DMS153 treated with DMSO at 0.1 percent for 48 hours (cell line): ENCODE measurements around the gene METTL3.

Experiments used
- DNase-seq: peaks from one replicate; lab custom pipeline; 2025; ENCODE audit not compliant: unreplicated experiment; lab: John Stamatoyannopoulos, UW

The METTL3 gene

DNA sequence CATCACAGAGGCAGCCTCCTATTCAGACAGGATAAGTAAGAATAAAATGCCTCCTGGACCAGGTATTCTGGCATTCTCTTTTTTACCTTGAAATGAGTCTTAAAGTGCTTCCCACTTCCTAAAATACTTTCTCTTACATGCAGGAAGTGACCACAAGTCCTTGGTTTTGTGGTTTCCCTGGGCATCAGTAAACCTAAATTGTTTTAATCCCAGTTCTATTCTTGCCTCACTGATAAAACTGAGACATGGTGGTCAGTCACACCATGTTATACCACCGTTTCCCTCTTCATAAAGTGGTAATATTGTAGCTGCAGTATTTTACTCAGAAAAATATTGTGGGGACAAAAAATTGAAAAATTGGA lies 16.2 kb upstream of the METTL3 start:
- no peak for DNase-seq

GRCh38 chr14:21526672-21527317 lies 15.7 kb upstream of the METTL3 start:
- DNase-seq, result peak; percentile 41

- DNase-seq, result peak; percentile 47
Measured at GRCh38 chr14:21525962-21526671, 15.0 kb upstream of the METTL3 start, which contains the start of gene SALL2. SALL2 (minus strand) TSS chr14:21526346; CDS start chr14:21526127, 219 bp downstream.

DNA sequence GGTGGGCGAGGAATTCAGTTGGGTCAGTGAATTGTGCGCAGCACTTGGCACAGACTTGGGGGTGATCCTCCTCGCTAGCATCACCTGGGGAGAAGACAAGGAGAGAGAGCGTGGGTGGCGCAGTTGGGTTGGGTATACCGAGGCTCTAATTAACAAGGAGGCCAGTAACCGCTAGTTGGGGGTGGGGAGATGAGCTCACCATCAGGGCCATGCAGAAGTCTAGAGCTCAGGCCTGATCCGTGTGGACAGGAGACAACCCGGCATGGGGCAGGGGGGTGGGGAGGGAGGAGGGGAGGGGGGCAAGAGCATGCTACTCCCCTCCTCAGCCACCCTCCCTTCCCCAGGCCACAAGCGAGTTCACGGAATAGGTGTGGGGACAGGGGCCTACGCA lies 14.4 kb upstream of the METTL3 start:
- DNase-seq, result no peak

- no peak for DNase-seq
Measured at GRCh38 chr14:21524575-21525490, 13.7 kb upstream of the METTL3 start.

- no peak for DNase-seq
Measured at GRCh38 chr14:21523203-21523602, 12.1 kb upstream of the METTL3 start.

- DNase-seq, result no peak
Measured at GRCh38 chr14:21521501-21521900, 10.4 kb upstream of the METTL3 start.

DNA sequence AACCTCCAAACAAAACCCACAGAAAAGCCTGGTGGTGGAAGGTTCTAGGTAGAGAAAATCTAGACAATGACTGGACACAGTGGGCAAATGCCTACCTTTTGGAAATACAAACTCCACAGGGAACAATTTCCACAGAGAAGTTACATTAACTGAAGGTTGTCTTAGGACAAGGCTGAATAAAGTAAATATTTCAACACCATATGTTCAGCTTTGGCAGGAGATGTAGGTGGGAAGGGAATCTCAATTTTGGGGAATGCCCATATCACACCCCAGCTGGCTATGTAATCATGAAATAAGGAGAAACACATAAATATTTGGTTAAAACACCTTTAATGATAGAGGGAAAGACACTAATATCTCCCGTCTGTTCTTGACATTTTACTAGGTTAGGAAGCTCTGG lies 9.6 kb upstream of the METTL3 start:
- no peak for DNase-seq

GRCh38 chr14:21518725-21519124 lies 7.6 kb upstream of the METTL3 start:
- DNase-seq, result no peak

GRCh38 chr14:21514341-21514740 lies 3.2 kb upstream of the METTL3 start:
- no peak for DNase-seq

DNA sequence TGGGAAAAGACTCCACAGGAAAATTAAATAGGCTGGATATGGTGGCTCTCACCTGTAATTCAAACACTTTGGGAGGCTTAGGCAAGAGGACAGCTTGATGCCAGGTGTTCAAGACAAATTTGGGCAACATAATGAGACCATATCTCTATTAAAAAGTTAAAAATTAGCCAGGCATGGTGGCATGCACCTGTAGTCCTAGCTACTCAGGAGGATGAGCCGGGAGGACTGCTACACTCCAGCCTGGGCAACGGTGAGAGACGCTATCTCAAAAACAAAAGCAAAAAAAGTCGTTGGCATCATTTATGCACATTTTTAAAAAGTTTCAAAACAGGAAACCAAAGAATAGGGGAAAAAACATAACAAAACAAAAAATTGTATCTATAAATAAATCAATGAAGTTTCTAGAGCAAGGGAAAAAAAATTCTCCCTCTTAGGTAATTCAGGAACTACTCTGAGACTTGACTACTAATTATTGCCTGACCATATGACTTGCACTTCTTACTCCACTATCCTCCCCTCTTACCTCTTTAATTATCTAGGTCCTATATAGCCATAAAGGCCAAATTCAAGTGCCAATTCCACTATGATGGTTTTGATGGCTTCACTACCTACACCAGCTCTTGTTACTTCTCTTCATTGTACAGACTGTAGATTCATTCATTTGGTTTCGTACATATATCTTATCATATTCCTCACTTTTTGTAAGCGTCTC lies 1.6 kb downstream of the METTL3 start:
- no peak for DNase-seq

DNA sequence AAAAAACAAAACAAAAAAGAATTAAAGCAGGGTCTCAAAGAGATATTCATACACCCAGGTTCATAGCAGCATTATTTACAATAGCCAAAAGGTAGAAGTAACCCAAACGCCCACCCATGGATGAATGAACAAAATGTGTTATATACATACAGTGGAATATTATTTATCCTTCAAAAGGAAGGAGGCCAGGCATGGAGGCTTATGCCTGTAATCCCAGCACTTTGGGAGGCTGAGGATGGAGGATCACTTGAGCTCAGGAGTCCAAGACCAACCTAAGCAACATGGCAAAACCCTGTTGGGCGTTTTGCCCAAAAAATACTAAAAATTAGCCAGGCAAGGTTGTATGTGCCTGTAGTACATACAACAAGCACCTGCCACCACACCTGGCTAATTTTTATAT lies 4.6 kb downstream of the METTL3 start:
- no peak for DNase-seq

DNA sequence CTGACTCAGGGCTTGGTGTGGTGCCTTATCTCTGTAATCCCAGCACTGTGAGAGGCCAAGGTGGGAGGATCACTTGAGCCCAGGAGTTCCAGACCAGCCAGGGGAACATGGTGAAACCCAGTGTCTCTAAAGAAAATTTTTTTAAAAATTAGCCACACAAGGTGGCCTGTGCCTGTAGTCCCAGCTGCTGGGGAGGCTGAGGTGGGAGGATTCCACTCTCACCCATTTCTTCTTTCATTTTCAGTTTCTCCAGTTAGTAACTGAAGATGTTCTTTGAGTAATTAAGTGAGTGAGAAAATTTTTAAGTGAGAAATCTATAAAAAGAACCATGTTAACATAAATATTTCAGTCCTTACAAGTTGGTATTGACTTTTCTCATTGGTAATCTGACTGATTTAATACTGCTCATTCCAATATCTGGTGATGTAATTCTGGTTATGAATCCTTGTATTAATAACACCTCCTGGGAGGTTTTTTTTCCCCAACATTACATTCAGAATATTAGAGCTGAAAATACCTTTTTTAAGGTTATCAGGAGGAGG lies 6.1 kb downstream of the METTL3 start:
- no peak for DNase-seq

- no peak for DNase-seq
Measured at GRCh38 chr14:21503376-21503775, 7.8 kb downstream of the METTL3 start.

GRCh38 chr14:21501568-21501967 lies 9.6 kb downstream of the METTL3 start:
- no peak for DNase-seq

DNA sequence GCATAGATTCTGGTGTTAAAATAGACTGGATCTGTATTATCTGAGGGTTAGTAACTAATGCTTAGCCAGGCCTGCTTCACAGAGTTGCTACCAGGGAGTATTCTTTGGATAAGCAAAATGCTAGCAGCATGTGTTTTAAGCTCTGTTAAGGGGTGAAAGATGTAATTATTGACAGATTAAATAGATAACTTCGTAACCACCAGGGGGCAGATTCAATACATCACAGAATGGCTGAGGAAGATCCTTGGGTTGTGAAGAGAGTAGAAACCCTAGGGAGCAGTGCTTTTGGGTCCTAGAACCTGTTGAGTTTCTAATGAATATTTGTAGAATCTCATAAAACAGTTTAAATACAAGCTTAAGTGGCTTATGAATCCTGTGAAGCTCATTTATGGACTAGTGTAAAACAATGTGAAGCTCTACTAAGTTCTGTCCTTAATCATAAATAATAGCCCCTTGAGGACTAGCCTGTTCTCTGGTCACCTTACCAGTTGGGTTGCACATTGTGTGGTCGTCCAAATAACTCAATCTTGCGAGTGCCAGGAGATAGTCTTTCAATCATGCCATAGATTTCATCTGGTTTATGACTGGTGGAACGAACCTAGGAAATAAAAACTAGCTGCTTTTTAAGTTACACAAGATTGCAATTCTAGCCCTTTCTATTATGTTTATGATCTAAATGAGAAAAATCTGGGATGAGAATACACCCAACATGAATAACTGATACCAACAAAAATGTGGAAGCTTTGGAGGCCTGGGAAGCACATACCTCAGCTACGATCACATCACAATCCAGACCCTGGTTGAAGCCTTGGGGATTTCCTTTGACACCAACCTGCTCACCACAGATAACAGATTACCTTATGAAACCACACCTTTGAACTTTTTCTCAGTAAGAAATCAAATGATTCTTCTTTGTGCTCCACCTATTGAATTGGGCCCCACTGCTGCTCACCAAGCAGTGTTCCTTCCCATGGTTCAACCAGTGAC lies 12.3 kb downstream of the METTL3 start:
- peak; percentile 46 for DNase-seq

DNA sequence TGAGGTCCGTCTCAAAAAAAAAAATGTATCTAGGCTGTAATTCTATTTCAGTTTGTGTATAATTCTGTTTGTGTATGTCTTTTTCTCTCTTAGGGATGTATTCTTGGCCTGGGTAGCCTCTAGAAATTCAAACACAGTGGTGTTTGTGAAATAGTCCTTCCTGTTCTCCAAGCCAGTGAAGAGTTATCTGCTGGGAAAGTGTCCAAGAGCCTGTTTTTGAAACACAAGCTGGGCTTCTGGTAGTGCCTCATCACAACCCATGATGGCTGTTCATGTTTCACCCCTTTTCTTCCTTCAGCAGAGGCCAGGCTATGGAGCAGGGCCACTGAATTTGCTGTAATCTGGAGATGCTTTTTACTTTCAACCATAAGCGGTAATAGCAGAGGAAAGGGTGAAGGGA lies 14.7 kb downstream of the METTL3 start:
- DNase-seq, result no peak

DNA sequence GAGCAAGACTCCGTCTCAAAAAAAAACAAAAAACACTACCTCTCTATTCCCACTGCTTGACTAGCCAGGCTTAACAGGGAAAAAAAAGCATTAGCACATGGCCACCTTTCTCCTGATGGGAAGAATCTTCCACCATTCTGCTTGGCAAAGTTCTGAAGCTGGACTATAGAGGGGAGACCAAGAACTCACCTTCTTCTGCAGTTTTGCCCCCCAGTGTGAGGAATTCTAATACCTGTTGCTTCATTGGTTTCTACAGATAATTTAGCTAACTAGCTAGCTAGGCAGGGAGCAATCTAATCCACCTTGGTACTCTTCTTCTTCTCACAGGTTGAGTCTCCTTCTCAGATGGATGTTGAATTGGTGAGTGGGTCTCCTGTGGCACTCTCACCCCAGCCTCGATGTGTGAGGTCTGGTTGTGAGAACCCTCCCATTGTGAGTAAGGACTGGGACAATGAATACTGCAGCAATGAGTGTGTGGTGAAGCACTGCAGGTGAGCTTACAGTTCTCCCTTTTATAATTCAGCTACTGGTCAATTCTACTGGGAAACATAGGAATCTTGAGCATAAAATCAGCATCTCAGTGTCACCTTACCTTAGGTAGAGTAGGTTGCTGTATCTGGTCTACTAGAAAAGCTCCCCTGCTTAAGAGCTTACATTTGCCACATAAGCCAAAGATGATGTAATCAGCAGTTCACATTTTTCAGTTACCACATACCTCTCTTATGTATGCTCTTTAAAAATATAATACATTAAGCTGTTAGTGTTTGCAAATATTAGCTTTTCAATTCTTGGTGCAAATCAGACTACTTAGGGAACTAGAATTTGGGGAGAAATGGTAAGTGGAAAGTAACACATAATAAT lies 16.0 kb downstream of the METTL3 start:
- DNase-seq, result no peak

DNA sequence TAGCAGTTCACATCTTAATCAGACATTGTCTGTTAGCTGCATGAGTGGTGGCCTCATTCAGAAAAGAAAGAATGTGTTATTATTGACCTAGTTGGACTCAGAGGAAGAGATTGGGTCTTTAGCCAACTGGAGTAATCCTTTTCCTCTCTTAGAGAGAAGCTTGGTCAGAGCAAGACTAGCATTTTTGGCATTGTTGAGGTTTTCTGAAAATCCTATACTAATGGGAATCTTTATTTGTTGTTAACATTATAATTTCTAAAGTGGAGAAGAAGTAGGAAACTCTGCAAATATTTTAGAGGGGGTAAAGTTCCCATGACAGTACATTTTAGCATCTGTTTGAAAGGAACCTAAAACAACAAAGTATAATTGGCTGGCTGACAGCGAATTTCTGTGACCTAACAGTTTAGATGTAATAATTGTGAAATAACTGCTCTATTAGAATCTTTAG lies 24.5 kb downstream of the METTL3 start:
- DNase-seq, result no peak
